Esophagus (tissue), 2 donors: ENCODE data around the gene PABPC4L. TPM values are rescaled to one million over a fixed set of nuclear protein-coding genes. Genes with fewer than 3 reads are reported as not detected.
"Not testable (repeated sequence)": the region's sequence is repeated elsewhere in the genome, so short reads cannot be mapped to it uniquely, and the experiment has no call there.

Experiments
- H3K27ac ChIP-seq, 2 donors: one replicate each; pipeline ENCODE4 v1.5.1; 2013; ENCODE audit warnings: low read depth in 2 of 2, mild to moderate bottlenecking in 2 of 2, inconsistent platforms in 1 of 2, low read length in 1 of 2, moderate library complexity in 1 of 2
- H3K27me3 ChIP-seq, 2 donors: one replicate each; pipeline ENCODE4 v1.6.1; 2013; ENCODE audit warnings: low read length in 2 of 2, control low read depth in 1 of 2, mild to moderate bottlenecking in 1 of 2; ENCODE audit not compliant: insufficient read depth in 2 of 2, control insufficient read depth in 1 of 2
- H3K36me3 ChIP-seq, 2 donors: one replicate each; pipeline ENCODE4 v1.6.1; 2013; ENCODE audit warnings: low read length in 1 of 2; ENCODE audit not compliant: control insufficient read depth in 2 of 2, insufficient read depth in 2 of 2
- H3K4me1 ChIP-seq, 2 donors: one replicate each; pipeline ENCODE4 v1.6.1; 2013; ENCODE audit warnings: low read length in 1 of 2; ENCODE audit not compliant: control insufficient read depth in 2 of 2, insufficient read depth in 2 of 2
- H3K4me3 ChIP-seq, 2 donors: one replicate each; pipeline ENCODE4 v1.5.1; 2013; ENCODE audit warnings: low read length in 2 of 2, mild to moderate bottlenecking in 2 of 2, low read depth in 1 of 2, moderate library complexity in 1 of 2
- H3K9me3 ChIP-seq, 2 donors: one replicate each; pipeline ENCODE4 v1.6.1; 2013; ENCODE audit warnings: mild to moderate bottlenecking in 2 of 2, low read depth in 1 of 2, low read length in 1 of 2, moderate library complexity in 1 of 2; ENCODE audit not compliant: control insufficient read depth in 2 of 2, insufficient read depth in 1 of 2
- WGBS, 2 donors: extraction: QIAGEN DNeasy Blood & Tissue Kit; methylation state at CpG; one replicate each; pipeline ENCODE4 v1.1.7; 2013; 5-methylcytosine and 5-hydroxymethylcytosine counted together
- polyA plus RNA-seq, 2 donors: library from polyadenylated mRNA; stranded (reverse); fragments of 200-250 nt; gene quantifications; one replicate each; pipeline ENCODE4 v1.2.3, GENCODE V29; 2013
- donor health status: healthy with polysubstance abuse.
- donor health status: Bipolar disorder and iron deficiency.

The PABPC4L gene
- polyA plus RNA-seq: under 1 TPM; 0.24 to 0.28 TPM

DNA sequence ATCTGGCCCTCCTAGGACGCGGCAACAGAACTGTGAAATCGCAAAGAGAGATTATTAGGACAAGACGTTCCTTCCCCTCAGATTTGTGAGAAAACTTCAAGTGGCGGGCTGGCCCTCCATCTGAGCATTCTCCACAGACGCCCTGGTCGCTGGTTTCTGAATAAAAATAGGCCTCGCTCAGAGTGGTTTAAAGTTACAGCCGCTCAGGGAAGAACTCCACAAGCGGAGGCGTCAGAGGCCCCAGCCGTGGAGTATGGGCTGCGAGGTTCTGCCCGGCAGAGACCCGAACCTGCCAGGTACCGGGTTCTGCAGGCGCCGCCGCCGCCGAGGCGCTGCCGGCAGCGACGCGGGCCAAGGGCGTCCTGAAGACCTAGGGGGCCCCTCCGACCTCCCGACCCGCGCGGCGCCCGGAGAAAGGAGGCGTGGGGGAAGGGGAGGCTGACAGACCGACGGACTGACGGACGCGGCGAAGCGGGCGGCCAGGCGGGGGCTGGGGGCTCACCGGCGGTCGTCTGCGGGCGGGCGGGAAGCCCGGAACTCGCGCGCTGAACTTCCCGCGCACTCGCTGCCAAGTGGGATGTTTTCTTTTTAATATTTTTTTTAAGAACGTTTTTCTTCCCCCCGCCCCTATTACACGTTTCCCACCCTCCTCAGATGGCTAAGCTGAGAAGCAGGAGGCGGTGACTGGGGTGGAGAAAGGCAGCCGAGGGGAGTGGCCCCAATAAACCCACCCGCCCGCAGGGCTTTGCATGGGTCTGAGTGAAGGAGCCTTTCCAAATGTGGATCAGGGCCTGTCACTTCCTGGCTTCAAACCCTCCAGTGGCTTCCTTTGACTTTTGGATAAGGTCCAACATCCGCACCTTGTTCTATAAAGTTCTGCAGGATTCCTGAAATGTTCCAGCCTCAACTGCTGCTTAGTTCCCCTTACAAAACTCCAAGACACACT, at the start of gene PABPC4L:
Gene PABPC4L (minus strand): TSS at position 574 of the 946 bp plus-strand sequence. CDS start 770 bp downstream, outside the sequence.
- Histone ChIP-seq H3K4me1 (peaks cover 0 to 6% of the 10 kb centered on the region in 2 donors), H3K36me3 (no peaks in the 10 kb centered on the region), H3K9me3 (no peaks in the 10 kb centered on the region), H3K27ac (peak within 1 kb of the TSS; percentile 21 to 26), H3K4me3 (peak within 1 kb of the TSS; percentile 66 to 76), H3K27me3 (no peaks in the 10 kb centered on the region)
- WGBS, 2 donors: 5 to 7% methylated on average over 51 to 65 of the region's 65 CpGs

DNA sequence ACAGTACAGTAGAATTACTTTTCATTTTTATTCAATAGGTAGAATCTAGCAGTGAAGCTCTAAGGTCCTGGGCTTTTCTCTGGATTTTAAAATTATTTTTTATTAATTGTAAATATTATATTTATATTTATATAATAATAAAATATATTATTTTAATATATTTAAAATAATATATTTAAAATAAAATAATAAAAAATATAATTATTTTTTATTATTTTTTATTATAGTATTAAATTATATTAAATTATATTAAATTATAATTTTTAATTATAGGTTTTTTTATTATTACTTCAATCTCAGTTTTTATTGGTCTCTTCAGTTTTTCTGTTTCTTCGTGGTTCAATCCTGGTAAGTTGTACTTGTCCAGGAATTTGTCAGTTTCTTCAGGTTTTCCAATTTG, 49.7 kb upstream of the PABPC4L start:
- Histone ChIP-seq H3K9me3 (no peaks in the 10 kb centered on the region), H3K27me3 (no peaks in the 10 kb centered on the region), H3K4me3 (no peak overlapping the region), H3K4me1 (no peaks in the 10 kb centered on the region), H3K36me3 (no peaks in the 10 kb centered on the region), H3K27ac (no peak overlapping the region)
- WGBS, 2 donors: 86% methylated on average over 1 of the region's 1 CpG

DNA sequence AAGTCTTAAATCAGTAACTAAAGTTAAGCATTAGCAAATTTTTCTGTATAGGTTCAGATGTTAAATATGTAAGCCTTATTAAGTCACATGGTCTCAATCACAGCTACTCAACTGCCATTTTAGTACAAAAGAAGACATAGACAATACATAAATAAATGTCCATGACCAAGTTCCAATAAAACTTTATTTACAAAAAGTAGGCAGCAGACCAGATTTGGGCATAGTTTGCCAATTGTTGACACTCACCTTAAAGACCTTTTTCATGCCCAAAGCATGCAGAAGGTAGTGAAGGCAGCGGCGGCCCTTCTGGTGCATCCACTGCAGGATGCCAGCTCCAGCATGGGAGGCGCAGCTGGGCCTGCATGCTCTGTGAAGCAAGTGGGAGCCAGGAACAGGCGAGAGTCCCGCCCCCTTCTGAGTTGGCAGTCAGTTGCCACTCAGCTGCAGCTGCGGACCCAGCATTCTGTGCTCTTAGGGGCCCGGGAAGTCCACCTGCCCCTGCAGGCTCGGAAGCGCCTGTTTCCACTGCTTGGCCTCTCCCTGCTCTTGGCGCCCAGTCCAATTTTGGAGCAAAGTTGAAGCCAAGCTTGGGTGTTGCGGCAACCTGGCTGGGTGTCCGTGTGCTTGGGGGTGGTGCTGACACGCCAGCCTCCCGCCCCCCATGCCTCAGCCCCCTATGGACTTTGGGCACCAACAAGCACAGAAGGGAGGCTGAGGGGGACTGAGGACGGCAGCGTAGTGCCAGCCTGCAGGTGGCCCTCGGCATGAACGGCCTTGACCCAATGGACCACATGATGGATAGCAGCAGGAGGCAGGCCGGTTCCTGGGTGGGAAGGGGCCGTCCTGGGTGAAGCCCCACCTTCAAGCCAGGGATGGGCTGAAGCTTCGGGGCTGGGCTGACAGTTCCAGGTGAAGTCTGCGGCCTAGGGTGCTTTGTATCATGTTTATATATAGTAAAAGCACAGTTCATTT, 42.4 kb upstream of the PABPC4L start:
- WGBS, 2 donors: 89 to 94% methylated on average over 22 of the region's 22 CpGs
- no peaks in the 10 kb centered on the region for H3K4me1 ChIP-seq
- no peak overlapping the region for H3K4me3 ChIP-seq
- H3K9me3 ChIP-seq: peaks cover 0 to 3% of the 10 kb centered on the region in 2 donors
- no peaks in the 10 kb centered on the region for H3K27me3 ChIP-seq
- no peak overlapping the region for H3K27ac ChIP-seq
- H3K36me3 ChIP-seq: no peaks in the 10 kb centered on the region

DNA sequence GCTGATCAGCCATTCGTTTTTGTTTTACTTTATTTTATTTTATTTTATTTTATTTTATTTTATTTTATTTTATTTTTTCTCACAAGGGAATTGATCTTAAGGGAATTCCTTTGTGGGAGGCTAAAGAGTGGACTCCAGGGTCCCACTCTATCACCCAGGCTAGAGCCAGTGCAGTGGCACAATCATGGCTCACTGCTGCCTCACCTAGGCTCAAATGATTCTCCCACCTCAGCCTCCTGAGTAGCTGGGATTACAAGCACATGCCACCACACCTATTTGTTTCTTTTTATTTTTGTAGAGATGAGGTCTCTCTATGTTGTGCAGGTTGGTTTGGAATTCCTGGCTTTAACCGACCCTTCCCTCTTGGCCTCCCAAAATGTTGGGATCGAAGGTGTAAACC, 17.5 kb upstream of the PABPC4L start:
- H3K27ac ChIP-seq: no peak overlapping the region
- H3K36me3 ChIP-seq: no peaks in the 10 kb centered on the region
- 83 to 89% methylated on average over 3 of the region's 3 CpGs for WGBS, 2 donors

DNA sequence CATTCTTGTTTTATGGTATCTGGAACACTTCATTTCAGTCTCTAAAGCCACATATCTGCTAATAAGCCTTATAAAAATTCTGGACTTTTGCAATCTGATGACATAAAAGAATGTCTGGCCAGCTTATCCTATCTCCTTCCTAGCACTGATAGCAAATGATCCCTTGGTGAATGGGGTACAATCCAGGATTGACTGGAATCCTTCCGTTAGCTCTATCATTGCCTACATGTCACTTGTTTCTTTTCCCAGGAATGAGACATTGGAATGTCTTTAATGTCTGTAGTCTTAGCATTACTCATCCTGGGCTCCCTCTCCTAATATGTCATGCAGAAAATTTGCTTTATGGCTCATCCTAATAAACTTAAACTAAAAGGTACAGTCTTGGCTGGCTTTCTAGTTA, 14.8 kb upstream of the PABPC4L start:
- Histone ChIP-seq H3K27ac (no peak overlapping the region), H3K27me3 (no peaks in the 10 kb centered on the region), H3K9me3 (no peaks in the 10 kb centered on the region), H3K4me1 (no peaks in the 10 kb centered on the region), H3K4me3 (no peak overlapping the region), H3K36me3 (no peaks in the 10 kb centered on the region)
- 58 to 86% methylated on average over 1 of the region's 1 CpG for WGBS, 2 donors

More for the DNA sequence above, 17.5 kb upstream of the PABPC4L start:
- Histone ChIP-seq H3K9me3 (no peaks in the 10 kb centered on the region), H3K4me1 (no peaks in the 10 kb centered on the region), H3K4me3 (no peak overlapping the region), H3K27me3 (no peaks in the 10 kb centered on the region)

DNA sequence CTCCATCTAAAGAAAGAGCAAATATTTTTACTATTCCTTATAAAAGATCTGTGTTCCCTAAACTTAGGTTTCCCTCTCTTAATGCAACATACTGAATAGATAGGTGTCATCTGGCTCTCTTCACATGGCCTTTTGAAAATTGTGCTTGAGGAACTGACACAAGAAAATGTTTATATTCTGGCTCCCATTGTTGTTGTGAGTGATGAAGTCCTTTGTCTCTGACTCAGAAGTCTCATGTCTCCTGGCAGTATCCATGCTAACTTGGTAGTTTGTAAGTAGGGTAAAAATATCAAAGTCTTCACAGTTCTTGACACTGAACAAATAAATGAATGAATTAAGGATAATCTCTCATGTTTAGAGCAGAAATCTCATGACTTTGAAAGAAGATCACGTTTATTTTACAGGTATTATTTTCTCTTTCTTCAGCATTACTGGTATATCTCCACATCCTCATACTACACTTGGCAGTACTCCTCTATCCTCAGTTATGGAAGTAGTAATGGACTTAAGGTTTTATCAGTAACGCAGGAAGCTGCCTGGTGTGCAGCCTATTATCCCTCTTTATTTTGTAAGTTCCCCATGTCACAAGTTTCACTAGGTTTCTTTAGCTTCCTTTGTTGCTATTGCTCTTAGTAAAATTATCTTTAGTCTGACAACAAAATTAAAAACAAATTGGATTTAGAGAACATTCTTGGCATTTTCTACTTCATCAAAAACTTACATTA, 14.2 kb upstream of the PABPC4L start:
- no peak overlapping the region for H3K27ac ChIP-seq
- WGBS, 2 donors: 39 to 47% methylated on average over 2 of the region's 2 CpGs
- no peaks in the 10 kb centered on the region for H3K36me3 ChIP-seq
- no peaks in the 10 kb centered on the region for H3K4me1 ChIP-seq
- H3K9me3 ChIP-seq: no peaks in the 10 kb centered on the region
- no peaks in the 10 kb centered on the region for H3K27me3 ChIP-seq
- no peak overlapping the region for H3K4me3 ChIP-seq

DNA sequence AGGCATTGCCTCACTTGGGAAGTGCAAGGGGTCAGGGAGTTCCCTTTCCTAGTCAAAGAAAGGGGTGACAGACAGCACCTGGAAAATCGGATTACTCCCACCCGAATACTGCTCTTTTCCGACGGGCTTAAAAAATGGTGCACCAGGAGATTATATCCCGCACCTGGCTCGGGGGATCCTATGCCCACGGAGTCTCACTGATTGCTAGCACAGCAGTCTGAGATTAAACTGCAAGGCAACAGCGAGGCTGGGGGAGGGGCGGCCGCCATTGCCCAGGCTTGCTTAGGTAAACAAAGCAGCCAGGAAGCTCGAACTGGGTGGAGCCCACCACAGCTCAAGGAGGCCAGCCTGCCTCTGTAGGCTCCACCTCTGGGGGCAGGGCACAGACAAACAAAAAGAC, 6.4 kb upstream of the PABPC4L start:
- 90 to 92% methylated on average over 11 of the region's 11 CpGs for WGBS, 2 donors
- not testable (repeated sequence) for H3K27me3 ChIP-seq, H3K27ac ChIP-seq, H3K4me1 ChIP-seq, H3K4me3 ChIP-seq, H3K9me3 ChIP-seq, H3K36me3 ChIP-seq

DNA sequence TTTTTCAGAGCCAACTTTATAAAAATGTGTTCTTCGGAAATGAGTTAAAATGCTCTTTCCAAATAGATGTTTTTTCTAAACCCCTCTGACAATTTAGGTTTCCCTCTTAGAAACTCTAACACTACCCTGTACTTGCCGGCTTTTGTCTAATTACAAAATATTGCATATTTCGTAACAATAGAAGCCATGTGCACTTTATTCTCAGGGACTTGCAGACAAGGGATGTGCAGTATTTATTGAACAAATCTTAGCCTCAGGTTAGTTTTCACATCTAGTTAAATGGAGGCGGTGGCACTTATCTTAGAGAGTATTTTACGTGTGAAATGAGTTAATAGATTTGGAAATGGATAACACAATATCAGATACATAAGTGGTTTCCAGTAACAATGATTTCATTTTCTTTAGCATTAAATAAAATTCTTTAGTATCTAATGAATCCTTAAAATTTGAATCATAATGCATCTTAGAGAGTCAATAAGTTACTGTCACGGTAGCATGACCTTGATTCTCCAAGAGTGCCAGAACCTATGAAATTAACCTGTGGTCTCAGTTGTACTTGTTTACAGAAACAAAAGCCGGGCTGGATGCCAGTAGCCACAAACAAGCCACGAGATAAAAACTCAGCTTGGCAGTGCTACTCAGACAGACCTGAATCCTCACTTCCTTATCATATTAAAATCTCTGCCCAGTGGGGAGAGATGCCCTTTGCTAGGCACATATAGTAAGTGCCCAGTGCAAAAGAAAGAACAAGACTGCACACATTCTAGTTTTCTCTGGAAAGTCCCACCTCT, 772 bp upstream of the PABPC4L start:
- WGBS, 2 donors: 30 to 36% methylated on average over 8 of the region's 8 CpGs
- Histone ChIP-seq H3K4me1 (peaks cover 0 to 6% of the 10 kb centered on the region in 2 donors), H3K27me3 (no peaks in the 10 kb centered on the region), H3K4me3 (peak overlapping the region in 1 of 2 donors; percentile 76), H3K27ac (no peak overlapping the region), H3K36me3 (no peaks in the 10 kb centered on the region), H3K9me3 (no peaks in the 10 kb centered on the region)
